GM18508 (cell line): ENCODE results near the gene ARMH4.

Experiments
- ATAC-seq: cut with Tn5 transposase; IDR thresholded peaks from one replicate; pipeline ENCODE4 v1.9.1; 2021; ENCODE audit warnings: moderate number of reproducible peaks; ENCODE audit not compliant: insufficient read depth, unreplicated experiment

ARMH4 gene

DNA sequence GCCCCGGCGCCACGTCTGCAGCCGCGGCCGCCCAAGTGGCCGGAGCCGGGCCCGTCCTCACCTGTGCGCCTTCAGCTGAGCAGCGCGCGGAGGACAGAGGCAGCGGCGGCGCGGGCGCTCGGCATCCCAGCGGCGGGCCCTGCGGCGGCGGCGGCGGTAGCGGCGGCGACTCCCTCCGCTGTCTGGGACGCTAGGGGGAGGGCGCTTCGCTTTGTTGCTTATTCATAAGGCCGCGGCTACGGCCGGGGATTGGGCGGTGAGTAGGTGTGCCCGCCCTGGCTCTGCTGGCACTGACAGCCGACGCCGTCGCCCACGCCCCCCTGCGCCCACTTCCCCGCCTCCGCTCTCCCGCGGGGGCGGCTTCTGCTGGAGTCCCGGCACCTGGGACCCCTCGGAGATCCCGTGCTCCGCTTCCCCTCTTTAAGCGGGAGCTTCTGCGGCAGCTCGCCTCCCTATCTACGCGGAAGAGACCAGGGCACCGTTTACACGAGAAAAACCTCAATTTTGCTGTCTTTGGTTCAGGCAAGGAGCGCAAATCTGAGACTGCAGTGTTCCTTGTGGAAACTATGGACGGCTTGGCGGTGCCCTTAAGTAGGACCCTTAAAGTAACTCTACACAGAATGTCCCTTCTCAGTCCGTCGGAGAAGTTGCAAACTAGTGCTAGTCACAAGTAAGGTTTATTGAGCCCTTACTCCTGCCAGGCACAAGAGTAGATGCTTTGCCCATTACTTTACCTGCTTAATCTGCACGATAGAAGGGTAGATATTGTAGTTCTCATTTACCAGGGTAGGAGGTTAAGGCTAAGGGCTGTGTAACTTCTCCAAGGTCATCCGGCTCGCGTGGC lies at the start of gene ARMH4:
TSS of gene ARMH4 (minus strand) at position 200 of the 844 bp plus-strand sequence. CDS start 12,855 bp downstream, outside the sequence.
- ATAC-seq = peak; percentile 64

DNA sequence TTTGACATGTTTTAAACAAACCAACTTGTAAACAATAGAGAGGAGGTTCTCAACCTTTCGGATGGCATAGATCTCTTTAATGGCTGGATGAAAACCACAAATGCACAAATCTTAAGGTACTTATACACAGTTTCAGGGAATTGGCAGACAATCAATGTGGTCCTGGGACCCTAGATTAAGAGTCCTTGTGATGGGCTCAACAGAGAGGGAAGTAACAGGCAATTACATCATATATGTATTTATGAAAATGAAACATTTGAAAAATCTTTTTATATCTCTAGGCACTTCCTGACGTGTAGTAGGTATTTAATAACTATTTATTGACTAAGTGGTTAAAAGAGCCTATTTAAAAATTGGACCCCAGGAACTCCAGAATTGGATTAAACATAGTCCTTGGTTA lies 48.8 kb upstream of the ARMH4 start:
- no peak for ATAC-seq

DNA sequence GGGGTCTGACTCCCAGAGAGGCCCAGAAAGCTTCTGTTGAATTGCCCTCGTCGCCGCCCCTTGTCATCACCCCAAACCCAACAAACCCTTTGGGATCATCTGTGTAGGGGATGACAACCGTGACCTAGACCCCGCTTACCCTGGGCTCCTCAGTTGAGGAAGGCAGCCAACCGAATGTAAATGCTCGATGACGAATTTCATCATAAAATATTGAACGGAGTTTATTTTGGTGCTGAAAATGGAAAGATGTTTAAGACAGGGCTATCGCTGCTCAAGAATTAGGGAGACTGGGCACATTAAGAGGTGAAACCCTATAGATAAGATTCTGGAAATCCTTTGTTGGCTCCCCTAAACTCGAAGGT lies 48.4 kb upstream of the ARMH4 start:
- no peak for ATAC-seq

- ATAC-seq = peak; percentile 82
These were observed 47.9 kb upstream of the ARMH4 start, which contains the start of gene ACTR10 for GRCh38 chr14:58199726-58200479. ACTR10 (plus strand) TSS chr14:58200149; CDS start chr14:58200218, 69 bp downstream.

GRCh38 chr14:58198086-58198485 lies 46.1 kb upstream of the ARMH4 start:
- no peak for ATAC-seq

GRCh38 chr14:58196198-58196597 lies 44.2 kb upstream of the ARMH4 start:
- ATAC-seq = no peak

DNA sequence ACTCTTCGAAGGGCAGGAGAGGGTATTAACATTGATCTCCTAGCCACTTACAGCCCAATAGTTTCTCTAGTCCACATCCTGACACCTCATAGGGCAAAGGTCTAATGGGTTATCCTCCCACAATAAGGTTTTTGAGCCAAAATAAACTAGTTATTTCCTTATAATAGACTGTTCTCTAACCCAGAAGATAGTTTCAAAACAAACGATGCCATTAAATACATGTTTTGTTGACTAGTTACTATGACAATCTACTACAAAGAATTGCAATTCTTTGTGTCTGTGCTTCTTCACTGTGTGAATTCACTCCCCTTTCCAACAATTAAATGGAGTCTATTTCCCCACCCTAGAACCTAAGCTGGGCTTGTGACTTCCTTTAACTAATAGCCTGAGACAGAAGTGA lies 41.5 kb upstream of the ARMH4 start:
- ATAC-seq = no peak

- no peak for ATAC-seq
These were observed 40.0 kb upstream of the ARMH4 start for GRCh38 chr14:58191763-58192601.

DNA sequence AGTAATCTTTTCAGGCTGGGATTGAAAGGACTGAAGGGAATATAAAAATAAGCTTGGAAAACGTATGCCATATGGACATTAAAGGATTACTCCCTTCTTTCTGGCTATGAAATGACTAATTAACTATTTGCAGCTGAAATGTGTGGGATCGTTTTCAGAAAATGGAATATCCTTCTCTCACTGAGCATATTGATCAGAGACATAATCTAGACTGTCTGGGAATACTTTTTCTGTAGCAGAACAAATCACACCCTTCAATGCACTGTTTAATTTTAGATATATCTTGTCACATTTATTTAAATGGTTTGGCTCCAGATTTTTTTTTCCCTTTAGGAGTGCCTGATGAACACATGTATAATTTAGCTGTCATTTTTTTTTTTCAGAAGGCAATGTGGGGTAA lies 37.2 kb upstream of the ARMH4 start:
- no peak for ATAC-seq

GRCh38 chr14:58177125-58177524 lies 25.1 kb upstream of the ARMH4 start:
- ATAC-seq = no peak

GRCh38 chr14:58171090-58171489 lies 19.1 kb upstream of the ARMH4 start:
- ATAC-seq = no peak

- no peak for ATAC-seq
These were observed 15.9 kb upstream of the ARMH4 start for GRCh38 chr14:58167891-58168290.

DNA sequence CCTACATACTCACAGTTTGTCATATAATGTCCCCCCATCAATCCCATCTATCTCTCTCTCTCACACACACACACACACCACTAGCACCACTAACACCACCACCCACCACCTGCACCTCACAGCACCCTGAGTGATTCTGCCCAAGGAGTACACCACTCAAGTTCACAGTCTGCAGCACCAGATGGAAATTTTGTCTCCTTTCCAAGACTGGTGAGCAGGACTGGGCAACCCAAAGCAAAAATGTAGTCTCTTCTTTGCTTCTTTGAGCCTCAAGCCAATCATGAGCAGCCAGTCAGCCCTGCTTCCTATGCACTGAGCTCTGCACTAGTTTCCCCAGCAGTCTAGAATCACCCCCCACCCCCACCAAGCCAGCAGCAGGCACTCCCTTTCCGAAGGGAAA lies 15.0 kb upstream of the ARMH4 start:
- no peak for ATAC-seq

GRCh38 chr14:58166005-58166983 lies 14.3 kb upstream of the ARMH4 start:
- no peak for ATAC-seq

DNA sequence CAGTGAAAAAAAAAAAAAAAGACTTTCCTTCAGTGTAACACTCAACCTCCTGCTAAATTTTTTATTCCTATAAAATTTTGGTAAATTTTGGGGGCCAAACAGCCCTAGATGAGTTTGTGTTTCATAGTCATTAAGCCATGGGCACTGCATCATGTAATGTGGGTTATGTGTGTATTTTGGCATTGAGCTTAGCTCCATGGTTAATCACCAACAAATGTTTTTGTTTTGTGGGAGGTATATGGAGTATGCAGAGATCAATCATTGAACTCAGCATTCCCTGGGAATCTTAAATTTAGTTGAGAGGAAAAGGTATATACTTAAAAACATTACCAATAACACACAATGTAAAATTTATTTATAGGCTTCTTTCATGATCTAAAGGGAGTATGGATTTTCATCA lies 8.5 kb upstream of the ARMH4 start:
- no peak for ATAC-seq

DNA sequence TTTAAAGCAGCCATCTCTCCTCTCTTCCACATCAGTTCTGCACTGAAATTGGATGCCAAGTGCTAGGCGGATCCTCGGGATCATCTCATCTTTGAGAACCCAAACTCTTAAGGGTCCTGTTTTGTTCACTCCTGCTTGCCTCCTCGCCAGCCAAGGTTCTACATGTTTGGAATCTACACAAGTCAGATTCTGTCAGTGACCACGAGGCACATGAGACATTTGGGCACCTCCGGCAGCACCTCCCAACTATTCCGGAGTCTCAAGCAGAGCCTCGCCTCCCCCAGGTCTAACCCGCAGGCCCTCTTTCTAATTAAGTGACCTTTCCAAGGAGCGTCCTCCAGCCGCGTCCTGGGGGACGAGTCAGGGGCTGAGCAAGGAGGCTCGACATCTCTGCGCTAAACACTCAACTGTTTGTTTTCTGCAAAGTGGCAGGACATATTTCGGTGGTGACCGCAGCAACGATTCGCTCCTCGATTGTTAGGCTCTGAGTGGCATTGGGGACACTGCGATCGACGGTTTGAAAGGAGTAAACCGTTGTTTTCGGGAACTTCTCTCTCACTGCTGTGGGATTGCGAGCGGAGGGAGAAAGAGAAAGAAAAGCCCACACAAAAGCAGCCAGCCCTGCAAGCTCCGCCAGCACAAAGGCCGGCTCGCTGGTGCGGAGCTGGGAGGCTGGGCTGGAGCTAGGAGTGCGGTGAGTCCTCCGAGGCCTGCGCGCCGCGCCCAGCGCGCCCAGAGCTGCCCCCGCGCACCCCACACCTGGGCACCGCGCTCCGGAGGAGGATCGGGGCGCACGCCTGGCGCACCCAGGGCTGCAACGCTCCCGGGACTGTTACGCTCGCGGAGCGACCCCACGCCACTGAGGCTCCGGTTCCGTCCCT lies 640 bp downstream of the ARMH4 start:
- no peak for ATAC-seq

GRCh38 chr14:58150243-58150805 lies 1.7 kb downstream of the ARMH4 start:
- ATAC-seq = no peak

DNA sequence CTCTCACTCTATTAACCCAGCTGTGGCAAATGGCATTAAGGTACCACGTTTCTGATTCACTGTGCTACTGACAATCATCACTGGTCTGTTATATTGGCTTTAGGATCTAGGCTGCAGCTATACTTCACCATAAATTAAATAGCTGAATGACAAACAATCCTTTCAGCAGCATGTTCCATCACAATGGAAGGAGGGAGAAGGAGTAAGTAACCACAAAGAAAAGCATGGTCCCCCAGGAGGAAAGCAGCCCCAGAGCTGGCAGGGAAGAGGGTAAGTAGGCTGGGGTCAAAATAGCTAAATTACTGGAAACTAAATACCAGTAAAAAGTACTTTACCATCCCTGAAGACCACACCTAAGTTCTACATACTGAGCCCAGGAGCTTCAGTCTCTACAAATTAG lies 2.8 kb downstream of the ARMH4 start:
- ATAC-seq = no peak
